ENCODE measurements around the gene AAK1.
"Not testable (repeated sequence)": the region's sequence is repeated elsewhere in the genome, so short reads cannot be mapped to it uniquely, and the experiment has no call there.

DNA sequence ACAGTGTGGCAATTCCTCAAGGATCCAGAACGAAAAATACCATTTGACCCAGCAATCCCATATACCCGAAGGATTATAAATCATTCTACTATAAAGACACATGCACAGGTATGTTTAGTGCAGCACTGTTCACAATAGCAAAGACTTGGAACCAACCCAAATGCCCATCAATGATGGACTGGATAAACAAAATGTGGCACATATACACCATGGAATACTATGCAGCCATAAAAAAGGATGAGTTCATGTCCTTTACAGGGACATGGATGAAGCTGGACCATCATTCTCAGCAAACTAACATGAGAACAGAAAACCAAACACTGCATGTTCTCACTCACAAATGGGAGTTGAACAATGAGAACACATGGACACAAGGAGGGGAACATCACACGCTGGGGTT, 29.6 kb upstream of the AAK1 start:
- TF ChIP-seq, protein P1, sequence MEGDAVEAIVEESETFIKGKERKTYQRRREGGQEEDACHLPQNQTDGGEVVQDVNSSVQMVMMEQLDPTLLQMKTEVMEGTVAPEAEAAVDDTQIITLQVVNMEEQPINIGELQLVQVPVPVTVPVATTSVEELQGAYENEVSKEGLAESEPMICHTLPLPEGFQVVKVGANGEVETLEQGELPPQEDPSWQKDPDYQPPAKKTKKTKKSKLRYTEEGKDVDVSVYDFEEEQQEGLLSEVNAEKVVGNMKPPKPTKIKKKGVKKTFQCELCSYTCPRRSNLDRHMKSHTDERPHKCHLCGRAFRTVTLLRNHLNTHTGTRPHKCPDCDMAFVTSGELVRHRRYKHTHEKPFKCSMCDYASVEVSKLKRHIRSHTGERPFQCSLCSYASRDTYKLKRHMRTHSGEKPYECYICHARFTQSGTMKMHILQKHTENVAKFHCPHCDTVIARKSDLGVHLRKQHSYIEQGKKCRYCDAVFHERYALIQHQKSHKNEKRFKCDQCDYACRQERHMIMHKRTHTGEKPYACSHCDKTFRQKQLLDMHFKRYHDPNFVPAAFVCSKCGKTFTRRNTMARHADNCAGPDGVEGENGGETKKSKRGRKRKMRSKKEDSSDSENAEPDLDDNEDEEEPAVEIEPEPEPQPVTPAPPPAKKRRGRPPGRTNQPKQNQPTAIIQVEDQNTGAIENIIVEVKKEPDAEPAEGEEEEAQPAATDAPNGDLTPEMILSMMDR (IDR thresholded peaks at IDR 0.05; ENCODE audit: low read depth, low read length) = not testable (repeated sequence)
- not testable (repeated sequence) for TF ChIP-seq EZH2phosphoT487 (IDR thresholded peaks at IDR 0.05; ENCODE audit: low read depth)

Data from OCI-LY3 (cell line).